HepG2 (cell line): ENCODE results near the gene CTDNEP1. TPM values are rescaled to one million over a fixed set of nuclear protein-coding genes. Genes with fewer than 3 reads are reported as not detected.

Experiments
- GTF2F1 ChIP-seq: fragments of 150-350 bp; IDR thresholded peaks from 2 replicates; pipeline ENCODE4 v1.6.1; 2014; ENCODE audit warnings: low read length
- HMG20A ChIP-seq: IDR thresholded peaks from 2 replicates; pipeline ENCODE4 v1.6.1; 2016; ENCODE audit warnings: borderline replicate concordance
- KIAA2018 ChIP-seq: sonication (generic); formaldehyde crosslinking; IDR thresholded peaks from 2 replicates; pipeline ENCODE4 v1.5.0; 2020; ENCODE audit warnings: mild to moderate bottlenecking, missing genetic modification reagents, borderline replicate concordance
- NCOA2 ChIP-seq: sonication (generic); formaldehyde crosslinking; IDR thresholded peaks from 2 replicates; pipeline ENCODE4 v1.8.0; 2022; ENCODE audit warnings: inconsistent platforms
- RBM22 ChIP-seq: fragments of 200-400 bp; formaldehyde crosslinking; optimal IDR thresholded peaks from 2 replicates; pipeline ENCODE3; 2017; ENCODE audit warnings: mild to moderate bottlenecking, low read length, moderate library complexity
- ZNF33B ChIP-seq: sonication (generic); formaldehyde crosslinking; IDR thresholded peaks from 2 replicates; pipeline ENCODE4 v1.5.1; 2020; ENCODE audit warnings: mild to moderate bottlenecking, missing genetic modification reagents
- ZNF619 ChIP-seq: sonication (generic); formaldehyde crosslinking; IDR thresholded peaks from 2 replicates; pipeline ENCODE4 v1.4.0; 2020; ENCODE audit warnings: mild to moderate bottlenecking, missing genetic modification reagents
- ZNF687 ChIP-seq: sonication (generic); formaldehyde crosslinking; IDR thresholded peaks from 2 replicates; pipeline ENCODE4 v1.5.1; 2020; ENCODE audit warnings: mild to moderate bottlenecking, missing genetic modification reagents, moderate library complexity
- ZNF800 ChIP-seq: sonication (generic); formaldehyde crosslinking; IDR thresholded peaks from 2 replicates; pipeline ENCODE4 v1.4.0; 2020; ENCODE audit warnings: missing genetic modification reagents
- ZSCAN25 ChIP-seq: sonication (generic); formaldehyde crosslinking; IDR thresholded peaks from 2 replicates; pipeline ENCODE4 v1.8.0; 2022; ENCODE audit warnings: mild to moderate bottlenecking, missing genetic modification reagents
- polyA plus RNA-seq, 8 experiments: library from polyadenylated mRNA; depleted of rRNA in 3 of 8; stranded (reverse) in 7 of 8; unstranded in 1 of 8; fragments of >200 nt; fragmentation: Illumina TruSeq in 4 of 8; extraction: Trizol in 4 of 8; gene quantifications; 2 replicates each; pipeline versions ENCODE4 v1.2.1 to v1.2.3, GENCODE V29; 2011 to 2016; ENCODE audit warnings: low read depth in 4 of 8, missing spikeins in 1 of 8, mixed read lengths in 1 of 8; ENCODE audit not compliant: insufficient read depth in 1 of 8
- total RNA-seq, 5 experiments: library from RNA; depleted of rRNA; stranded (reverse); fragments of >200 nt; fragmentation: Illumina TruSeq; extraction: Trizol; gene quantifications; 2 replicates each; pipeline ENCODE4 v1.2.3, GENCODE V29; 2016; ENCODE audit warnings: low read depth in 1 of 5
- TF ChIP-seq, protein P1 (sequence below): sonication (generic); formaldehyde crosslinking; IDR thresholded peaks from 2 replicates; pipeline ENCODE4 v1.4.0; 2020; ENCODE audit warnings: mild to moderate bottlenecking, missing genetic modification reagents, borderline replicate concordance

The CTDNEP1 gene
- total and polyA plus RNA-seq, 2 of the 13 experiments (the other 11 are each of a cell fraction or from before 2014, with no cell fraction given): 19.8 to 118 TPM

- peak; percentile 88 for TF ChIP-seq ZNF687 (CRISPR knock-in tag)
- peak; percentile 21; the same call in 1 of the 2 replicates for TF ChIP-seq NCOA2 (CRISPR knock-in tag)
- TF ChIP-seq ZNF619 (CRISPR knock-in tag): 0 out of 2 replicates have a peak, but pooled peaks have one; percentile 22
- peak; percentile 66 for TF ChIP-seq ZSCAN25 (CRISPR knock-in tag)
- no peak for TF ChIP-seq ZNF800
- peak; percentile 74 for TF ChIP-seq ZNF33B
- no peak for TF ChIP-seq KIAA2018 (CRISPR knock-in tag)
- TF ChIP-seq, protein P1, sequence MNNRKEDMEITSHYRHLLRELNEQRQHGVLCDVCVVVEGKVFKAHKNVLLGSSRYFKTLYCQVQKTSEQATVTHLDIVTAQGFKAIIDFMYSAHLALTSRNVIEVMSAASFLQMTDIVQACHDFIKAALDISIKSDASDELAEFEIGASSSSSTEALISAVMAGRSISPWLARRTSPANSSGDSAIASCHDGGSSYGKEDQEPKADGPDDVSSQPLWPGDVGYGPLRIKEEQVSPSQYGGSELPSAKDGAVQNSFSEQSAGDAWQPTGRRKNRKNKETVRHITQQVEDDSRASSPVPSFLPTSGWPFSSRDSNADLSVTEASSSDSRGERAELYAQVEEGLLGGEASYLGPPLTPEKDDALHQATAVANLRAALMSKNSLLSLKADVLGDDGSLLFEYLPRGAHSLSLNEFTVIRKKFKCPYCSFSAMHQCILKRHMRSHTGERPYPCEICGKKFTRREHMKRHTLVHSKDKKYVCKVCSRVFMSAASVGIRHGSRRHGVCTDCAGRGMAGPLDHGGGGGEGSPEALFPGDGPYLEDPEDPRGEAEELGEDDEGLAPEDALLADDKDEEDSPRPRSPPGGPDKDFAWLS (CRISPR knock-in tag): 0 out of 2 replicates have a peak, but pooled peaks have one; percentile 14
- TF ChIP-seq HMG20A (CRISPR knock-in tag): no peak
- no peak for TF ChIP-seq GTF2F1
- TF ChIP-seq RBM22: peak; percentile 21
Observed at GRCh38 chr17:7219812-7220592, 31.5 kb downstream of the CTDNEP1 start, which contains the start of the genes ACADVL and DLG4 (continued).
